IPS DF 6.9 (cell line): ENCODE results near the gene SNURF.
A peak's percentile ranks its signal among the peaks of the same experiment; 100 is the strongest.
"Not testable (repeated sequence)": the region's sequence is repeated elsewhere in the genome, so short reads cannot be mapped to it uniquely, and the experiment has no call there.

Experiments
- DNase-seq: peaks from one replicate; pipeline ENCODE4 v3.0.0-alpha.2; 2013; ENCODE audit warnings: low read depth, low spot score
- H3K27ac ChIP-seq: one replicate; pipeline ENCODE4 v1.5.1; 2013; ENCODE audit warnings: low read length, control low read depth
- H3K27me3 ChIP-seq: 2 replicates; pipeline ENCODE4 v1.6.1; 2013; ENCODE audit warnings: mild to moderate bottlenecking, low read length; ENCODE audit not compliant: control insufficient read depth, insufficient read depth
- H3K36me3 ChIP-seq: 2 replicates; pipeline ENCODE4 v1.6.1; 2013; ENCODE audit warnings: low read length; ENCODE audit not compliant: control insufficient read depth, insufficient read depth
- H3K4me1 ChIP-seq: 2 replicates; pipeline ENCODE4 v1.6.1; 2013; ENCODE audit warnings: low read length; ENCODE audit not compliant: control insufficient read depth, insufficient read depth
- H3K4me3 ChIP-seq: 2 replicates; pipeline ENCODE4 v1.5.1; 2013; ENCODE audit warnings: mild to moderate bottlenecking, low read length
- H3K9me3 ChIP-seq: 2 replicates; pipeline ENCODE4 v1.6.1; 2013; ENCODE audit warnings: low read length, inconsistent platforms; ENCODE audit not compliant: control insufficient read depth, insufficient read depth
- WGBS: extraction: QIAGEN DNeasy Blood & Tissue Kit; methylation state at CpG from one replicate; pipeline ENCODE4 v1.1.7; 2013; ENCODE audit warnings: mixed read lengths, missing lambda C conversion rate; ENCODE audit not compliant: insufficient read length, insufficient coverage; 5-methylcytosine and 5-hydroxymethylcytosine counted together

SNURF gene

GRCh38 chr15:24954783-24955530 lies at the start of gene SNURF, which contains the start of gene SNRPN:
Gene SNURF (plus strand): TSS chr15:24954987. CDS start chr15:24955049, 62 bp downstream.
Gene SNRPN (plus strand): TSS chr15:24954987. CDS start chr15:24974454, 19,467 bp downstream.
- peak within 1 kb of the TSS; percentile 91 for H3K4me3 ChIP-seq
- no peaks in the 10 kb centered on the region for H3K36me3 ChIP-seq
- no peaks in the 10 kb centered on the region for H3K4me1 ChIP-seq
- H3K27me3 ChIP-seq = no peaks in the 10 kb centered on the region
- H3K27ac ChIP-seq = no peak within 1 kb of the TSS
- no peaks in the 10 kb centered on the region for H3K9me3 ChIP-seq
- 100% methylated on average over 4 of the region's 47 CpGs for WGBS
- DNase-seq = peak; percentile 52

- 100% methylated on average over 4 of the region's 8 CpGs for WGBS
- H3K27ac ChIP-seq = no peak overlapping the region
- 0 out of 2 replicates have a peak, but pooled peaks cover 1% of the 10 kb centered on the region for H3K4me1 ChIP-seq
- DNase-seq = no peak
- H3K36me3 ChIP-seq = no peaks in the 10 kb centered on the region
- no peak overlapping the region for H3K4me3 ChIP-seq
- no peaks in the 10 kb centered on the region for H3K27me3 ChIP-seq
- H3K9me3 ChIP-seq = no peaks in the 10 kb centered on the region
Measured at GRCh38 chr15:24916305-24917009, 38.3 kb upstream of the SNURF start.

DNA sequence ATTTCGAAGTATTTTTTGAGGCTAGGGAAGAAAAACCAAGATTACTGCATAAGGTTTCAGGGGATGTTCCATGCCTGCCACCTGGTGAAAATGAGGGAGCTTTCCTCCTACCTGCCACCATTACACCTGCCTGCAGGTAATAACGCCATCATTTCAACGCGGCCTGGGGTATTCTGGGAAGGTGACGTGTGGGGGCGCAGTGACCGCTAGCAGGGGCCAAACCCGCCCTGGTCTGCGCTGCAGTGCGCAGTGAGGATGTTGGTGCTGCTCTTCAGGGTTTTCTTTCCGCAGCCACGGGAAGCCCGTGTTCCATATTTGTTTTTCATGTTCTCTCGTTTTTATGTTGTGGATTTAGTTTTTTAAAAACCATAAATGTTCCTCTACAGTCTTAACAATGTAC lies 37.4 kb upstream of the SNURF start:
- WGBS = no CpG with 5 or more reads among the region's 14 CpGs
- H3K36me3 ChIP-seq = no peaks in the 10 kb centered on the region
- no peak for DNase-seq
- H3K4me3 ChIP-seq = no peak overlapping the region
- H3K9me3 ChIP-seq = no peaks in the 10 kb centered on the region
- H3K4me1 ChIP-seq = 0 out of 2 replicates have a peak, but pooled peaks cover 2% of the 10 kb centered on the region
- H3K27ac ChIP-seq = no peak overlapping the region
- no peaks in the 10 kb centered on the region for H3K27me3 ChIP-seq

GRCh38 chr15:24919446-24919845 lies 35.3 kb upstream of the SNURF start:
- no peaks in the 10 kb centered on the region for H3K27me3 ChIP-seq
- H3K9me3 ChIP-seq = no peaks in the 10 kb centered on the region
- H3K27ac ChIP-seq = no peak overlapping the region
- peak; percentile 52 for DNase-seq
- no peak overlapping the region for H3K4me3 ChIP-seq
- H3K36me3 ChIP-seq = no peaks in the 10 kb centered on the region
- H3K4me1 ChIP-seq = 0 out of 2 replicates have a peak, but pooled peaks cover 2% of the 10 kb centered on the region
- no CpG with 5 or more reads among the region's 2 CpGs for WGBS

DNA sequence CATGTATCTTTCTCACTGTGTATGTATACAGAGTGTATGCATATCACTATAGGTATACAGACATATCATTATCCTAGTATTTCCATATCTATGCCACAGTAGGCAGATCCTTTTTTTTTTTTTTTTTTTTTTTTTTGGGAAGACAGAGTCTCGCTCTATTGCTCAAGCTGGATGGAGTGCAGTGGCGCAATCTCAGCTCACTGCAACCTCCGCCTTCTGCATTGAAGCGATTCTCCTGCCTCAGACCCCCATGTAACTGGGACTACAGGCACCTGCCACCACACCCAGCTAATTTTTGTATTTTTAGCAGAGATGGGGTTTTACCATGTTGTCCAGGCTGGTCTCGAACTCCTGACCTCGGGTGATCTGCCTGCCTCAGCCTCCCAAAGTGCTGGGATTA lies 32.0 kb upstream of the SNURF start:
- no CpG with 5 or more reads among the region's 6 CpGs for WGBS
- not testable (repeated sequence) for H3K27ac ChIP-seq, H3K4me3 ChIP-seq, H3K36me3 ChIP-seq, H3K9me3 ChIP-seq, H3K4me1 ChIP-seq, DNase-seq, H3K27me3 ChIP-seq

DNA sequence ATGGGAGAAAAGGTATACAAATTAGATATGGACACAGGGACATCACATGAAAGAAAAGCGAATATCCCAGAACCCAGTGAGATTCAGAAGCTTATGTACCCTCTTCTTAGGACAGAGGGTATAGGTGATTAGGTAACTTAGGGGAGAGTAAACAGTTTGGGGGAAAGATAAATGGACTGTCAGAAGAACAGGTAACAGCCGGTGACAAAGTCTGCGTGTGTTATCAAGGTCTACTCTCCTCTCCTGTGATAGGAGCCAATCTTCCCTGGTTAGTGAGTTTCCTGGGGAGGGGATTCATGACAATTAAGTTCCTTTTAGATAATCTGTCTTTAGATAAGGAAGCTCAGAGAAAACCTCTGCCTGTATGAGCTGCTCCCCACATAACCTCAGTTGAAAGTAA lies 30.6 kb upstream of the SNURF start:
- no peak overlapping the region for H3K4me3 ChIP-seq
- H3K36me3 ChIP-seq = no peaks in the 10 kb centered on the region
- H3K9me3 ChIP-seq = no peaks in the 10 kb centered on the region
- H3K27ac ChIP-seq = no peak overlapping the region
- no peak for DNase-seq
- no CpG with 5 or more reads among the region's 3 CpGs for WGBS
- 0 out of 2 replicates have a peak, but pooled peaks cover 2% of the 10 kb centered on the region for H3K4me1 ChIP-seq
- no peaks in the 10 kb centered on the region for H3K27me3 ChIP-seq

DNA sequence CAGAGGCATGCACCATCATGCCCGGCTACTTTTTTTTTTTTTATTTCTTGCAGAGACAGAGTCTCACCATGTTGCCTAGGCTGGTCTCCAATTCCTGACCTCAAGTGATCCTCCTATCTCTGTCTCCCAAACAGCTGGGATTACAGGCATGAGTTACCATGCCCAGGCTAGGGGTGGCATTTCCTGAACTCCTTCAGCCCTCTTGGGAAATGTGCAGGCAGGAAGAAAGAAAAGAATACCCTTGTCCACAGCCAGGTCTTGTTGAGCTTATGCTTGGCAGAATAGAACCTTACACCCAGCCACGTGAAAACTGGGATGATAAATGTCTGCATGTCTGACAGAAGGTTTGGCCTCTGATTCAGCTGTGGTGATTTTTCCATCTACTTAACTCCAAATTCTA lies 30.2 kb upstream of the SNURF start:
- DNase-seq = no peak
- 0 out of 2 replicates have a peak, but pooled peaks cover 2% of the 10 kb centered on the region for H3K4me1 ChIP-seq
- H3K9me3 ChIP-seq = no peaks in the 10 kb centered on the region
- H3K4me3 ChIP-seq = no peak overlapping the region
- no peak overlapping the region for H3K27ac ChIP-seq
- no peaks in the 10 kb centered on the region for H3K27me3 ChIP-seq
- no peaks in the 10 kb centered on the region for H3K36me3 ChIP-seq
- no CpG with 5 or more reads among the region's 2 CpGs for WGBS

DNA sequence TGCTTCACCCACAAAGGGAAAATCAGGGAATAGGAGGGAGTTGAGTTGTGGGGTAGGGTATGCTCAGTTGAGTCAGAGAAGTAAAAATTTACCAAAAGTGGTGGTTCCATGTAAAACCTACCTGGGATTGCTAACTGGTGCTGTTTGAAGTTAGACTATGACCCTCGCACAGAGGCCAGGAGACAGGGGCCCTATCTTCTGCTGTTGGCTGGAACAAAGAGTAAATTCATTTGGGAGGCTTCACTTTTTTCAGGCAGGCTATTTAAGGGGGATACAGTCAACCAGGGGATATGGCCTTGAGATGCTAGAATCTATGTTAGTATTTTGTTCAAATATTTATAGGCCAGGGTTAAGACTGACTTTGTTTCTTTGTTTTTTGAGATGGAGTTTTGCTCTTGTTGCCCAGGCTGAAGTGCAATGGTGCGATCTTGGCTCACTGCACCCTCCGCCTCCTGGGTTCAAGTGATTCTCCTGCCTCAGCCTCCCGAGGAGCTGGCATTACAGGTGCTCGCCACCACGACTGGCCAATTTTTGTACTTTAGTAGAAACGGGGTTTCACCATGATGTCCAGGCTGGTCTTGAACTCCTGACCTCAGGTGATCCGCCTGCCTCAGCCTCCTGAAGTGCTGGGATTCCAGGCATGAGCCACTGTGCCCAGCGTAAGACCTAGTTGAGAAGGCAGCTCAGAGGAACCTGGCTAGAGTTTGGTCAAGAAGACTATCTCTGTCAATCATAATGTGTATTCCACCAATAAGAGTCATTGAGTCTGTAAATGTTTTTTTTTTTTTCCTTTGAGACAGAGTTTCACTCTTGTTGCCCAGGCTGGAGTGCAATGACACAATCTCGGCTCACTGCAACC lies 22.7 kb upstream of the SNURF start:
- H3K27me3 ChIP-seq, H3K4me1 ChIP-seq, H3K4me3 ChIP-seq, H3K27ac ChIP-seq, H3K36me3 ChIP-seq, H3K9me3 ChIP-seq, DNase-seq: not testable (repeated sequence)
- WGBS = no CpG with 5 or more reads among the region's 10 CpGs

DNA sequence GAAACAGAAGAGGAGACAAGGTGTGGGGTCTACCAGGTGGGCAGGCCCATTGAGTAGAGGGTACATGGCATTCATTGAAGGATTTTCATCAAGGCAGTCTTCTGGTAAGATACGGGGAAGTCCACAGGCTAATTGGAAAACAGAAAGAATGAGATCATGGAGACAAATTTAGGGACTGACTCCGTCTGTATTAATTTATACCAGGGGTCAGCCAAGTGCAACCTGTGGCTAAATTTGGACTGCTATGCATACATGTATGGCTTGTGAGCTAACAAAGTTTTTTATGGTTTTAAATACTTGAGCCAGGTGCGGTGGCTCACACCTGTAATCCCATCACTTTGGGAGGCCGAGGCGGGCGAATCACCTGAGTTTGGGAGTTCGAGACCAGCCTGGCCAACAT lies 21.1 kb upstream of the SNURF start:
- no peak for DNase-seq
- no CpG with 5 or more reads among the region's 7 CpGs for WGBS

GRCh38 chr15:24938224-24938623 lies 16.6 kb upstream of the SNURF start:
- not testable (repeated sequence) for H3K4me3 ChIP-seq, H3K27ac ChIP-seq, H3K4me1 ChIP-seq, H3K27me3 ChIP-seq, H3K36me3 ChIP-seq, H3K9me3 ChIP-seq, DNase-seq
- no CpG with 5 or more reads among the region's 3 CpGs for WGBS

More for the DNA sequence above, 21.1 kb upstream of the SNURF start:
- Histone ChIP-seq H3K27ac (no peak overlapping the region), H3K4me3 (no peak overlapping the region), H3K9me3 (no peaks in the 10 kb centered on the region), H3K36me3 (no peaks in the 10 kb centered on the region), H3K4me1 (no peaks in the 10 kb centered on the region), H3K27me3 (no peaks in the 10 kb centered on the region)
